ENCODE results near the gene TSEN54.

Gene TSEN54

DNA sequence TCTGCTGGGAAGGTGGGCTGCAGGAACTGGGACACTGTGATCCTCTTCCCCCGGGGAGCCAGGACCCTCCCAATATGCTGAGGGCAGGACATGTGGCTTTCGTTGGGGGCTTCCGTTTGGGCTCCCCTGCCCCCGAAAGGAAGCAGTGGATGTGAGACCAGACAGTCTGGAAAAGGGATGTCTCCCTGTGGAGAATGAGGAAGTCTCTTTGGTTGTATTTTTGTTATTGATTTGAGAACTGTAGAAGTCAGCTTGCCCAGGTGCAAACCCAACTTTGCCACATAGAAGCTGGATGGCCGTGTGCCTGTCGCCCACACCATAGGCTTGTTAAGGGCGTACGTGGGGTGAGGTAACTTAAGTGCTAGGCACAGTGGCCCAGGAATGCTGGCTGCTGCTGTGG, 27.9 kb downstream of the TSEN54 start:
- no peak overlapping the region for H3K4me2 ChIP-seq (ENCODE audit: low read depth, low read length)
- H3K27ac ChIP-seq (ENCODE audit: low read length) = no peak overlapping the region
- H3K27me3 ChIP-seq (replicated peaks; ENCODE audit: insufficient read depth, low read length) = no peaks in the 10 kb centered on the region
- no peaks in the 10 kb centered on the region for H3K4me1 ChIP-seq (ENCODE audit: low read length)
- H3K79me2 ChIP-seq (ENCODE audit: low read length) = no peaks in the 10 kb centered on the region
- no peaks in the 10 kb centered on the region for H4K20me1 ChIP-seq (ENCODE audit: insufficient read depth, low read length)
- no peak for DNase-seq
- TF ChIP-seq EZH2 (optimal IDR thresholded peaks at IDR 0.05; ENCODE audit: low read depth, low read length) (no peak), EZH2phosphoT487 (IDR thresholded peaks at IDR 0.05; ENCODE audit: low read length) (no peak)
- TF ChIP-seq, protein P1, sequence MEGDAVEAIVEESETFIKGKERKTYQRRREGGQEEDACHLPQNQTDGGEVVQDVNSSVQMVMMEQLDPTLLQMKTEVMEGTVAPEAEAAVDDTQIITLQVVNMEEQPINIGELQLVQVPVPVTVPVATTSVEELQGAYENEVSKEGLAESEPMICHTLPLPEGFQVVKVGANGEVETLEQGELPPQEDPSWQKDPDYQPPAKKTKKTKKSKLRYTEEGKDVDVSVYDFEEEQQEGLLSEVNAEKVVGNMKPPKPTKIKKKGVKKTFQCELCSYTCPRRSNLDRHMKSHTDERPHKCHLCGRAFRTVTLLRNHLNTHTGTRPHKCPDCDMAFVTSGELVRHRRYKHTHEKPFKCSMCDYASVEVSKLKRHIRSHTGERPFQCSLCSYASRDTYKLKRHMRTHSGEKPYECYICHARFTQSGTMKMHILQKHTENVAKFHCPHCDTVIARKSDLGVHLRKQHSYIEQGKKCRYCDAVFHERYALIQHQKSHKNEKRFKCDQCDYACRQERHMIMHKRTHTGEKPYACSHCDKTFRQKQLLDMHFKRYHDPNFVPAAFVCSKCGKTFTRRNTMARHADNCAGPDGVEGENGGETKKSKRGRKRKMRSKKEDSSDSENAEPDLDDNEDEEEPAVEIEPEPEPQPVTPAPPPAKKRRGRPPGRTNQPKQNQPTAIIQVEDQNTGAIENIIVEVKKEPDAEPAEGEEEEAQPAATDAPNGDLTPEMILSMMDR (IDR thresholded peaks at IDR 0.05; ENCODE audit: low read length) = no peak
- H3K9ac ChIP-seq (ENCODE audit: low read length) = no peak overlapping the region
- H2AFZ ChIP-seq (ENCODE audit: low read length) = no peak overlapping the region
- no peaks in the 10 kb centered on the region for H3K36me3 ChIP-seq (replicated peaks; ENCODE audit: insufficient read depth, low read length)
- H3K9me2 ChIP-seq (replicated peaks; ENCODE audit: insufficient read depth, low read length) = no peaks in the 10 kb centered on the region
- H3K9me3 ChIP-seq (replicated peaks; ENCODE audit: insufficient read depth, low read length) = no peaks in the 10 kb centered on the region
- no peaks in the 10 kb centered on the region for H3F3A ChIP-seq (ENCODE audit: insufficient read depth, low read length)
- H3K4me3 ChIP-seq (ENCODE audit: low read length) = no peak overlapping the region

DNA sequence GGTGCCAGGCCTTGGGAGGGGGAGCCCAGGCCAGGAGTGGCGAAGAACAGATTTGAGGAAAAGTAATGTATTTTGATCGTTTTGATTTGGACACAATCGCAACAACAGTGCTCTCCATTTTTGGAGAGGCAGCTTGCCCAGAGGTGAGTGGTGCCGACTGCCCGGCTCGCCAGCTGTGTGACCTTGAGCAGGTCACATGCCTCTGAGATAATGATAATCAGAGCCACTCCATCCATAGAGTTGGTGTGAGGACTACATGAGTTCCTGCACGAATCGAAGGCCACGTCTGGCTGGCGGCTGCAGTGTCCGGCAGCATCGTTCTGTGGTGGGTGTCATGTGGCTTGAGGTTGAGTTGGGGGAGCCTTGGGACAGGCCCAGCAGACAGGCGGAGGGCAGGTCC, 29.9 kb downstream of the TSEN54 start:
- Histone ChIP-seq H2AFZ (ENCODE audit: low read length) (no peak overlapping the region), H4K20me1 (ENCODE audit: insufficient read depth, low read length) (no peaks in the 10 kb centered on the region), H3F3A (ENCODE audit: insufficient read depth, low read length) (no peaks in the 10 kb centered on the region), H3K9me2 (replicated peaks; ENCODE audit: insufficient read depth, low read length) (no peaks in the 10 kb centered on the region), H3K79me2 (ENCODE audit: low read length) (no peaks in the 10 kb centered on the region), H3K9me3 (replicated peaks; ENCODE audit: insufficient read depth, low read length) (no peaks in the 10 kb centered on the region), H3K27me3 (replicated peaks; ENCODE audit: insufficient read depth, low read length) (no peaks in the 10 kb centered on the region), H3K36me3 (replicated peaks; ENCODE audit: insufficient read depth, low read length) (no peaks in the 10 kb centered on the region), H3K4me3 (ENCODE audit: low read length) (no peak overlapping the region), H3K27ac (ENCODE audit: low read length) (no peak overlapping the region), H3K4me2 (ENCODE audit: low read depth, low read length) (no peak overlapping the region), H3K4me1 (ENCODE audit: low read length) (no peaks in the 10 kb centered on the region), H3K9ac (ENCODE audit: low read length) (no peak overlapping the region)
- DNase-seq = no peak
- TF ChIP-seq EZH2phosphoT487 (IDR thresholded peaks at IDR 0.05; ENCODE audit: low read length) (no peak), EZH2 (optimal IDR thresholded peaks at IDR 0.05; ENCODE audit: low read depth, low read length) (no peak)
- TF ChIP-seq, protein P1 (IDR thresholded peaks at IDR 0.05; ENCODE audit: low read length) = no peak

DNA sequence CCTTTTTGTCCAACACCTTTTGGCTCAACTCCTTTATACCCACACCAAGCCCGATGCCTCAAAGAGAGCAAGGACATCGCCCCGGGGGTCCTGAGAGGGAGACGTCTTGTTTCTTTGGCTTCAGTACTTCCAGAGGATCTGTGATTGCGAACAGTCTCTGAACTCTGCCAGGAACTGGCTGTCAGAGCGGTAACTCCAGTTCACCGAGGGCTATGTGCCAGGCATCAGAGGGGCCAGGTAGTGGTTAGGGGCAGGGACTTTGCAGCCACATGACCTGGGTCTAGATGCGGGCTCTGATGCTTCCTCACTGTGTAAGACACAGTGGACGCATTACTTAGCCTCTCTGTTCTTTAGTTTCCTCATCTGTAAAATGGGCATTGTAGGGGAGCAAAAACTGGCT, 30.8 kb downstream of the TSEN54 start:
- H3K4me1 ChIP-seq (ENCODE audit: low read length) = no peaks in the 10 kb centered on the region
- H3K4me2 ChIP-seq (ENCODE audit: low read depth, low read length) = no peak overlapping the region
- no peaks in the 10 kb centered on the region for H3K9me3 ChIP-seq (replicated peaks; ENCODE audit: insufficient read depth, low read length)
- no peaks in the 10 kb centered on the region for H3K36me3 ChIP-seq (replicated peaks; ENCODE audit: insufficient read depth, low read length)
- no peak overlapping the region for H2AFZ ChIP-seq (ENCODE audit: low read length)
- H3K9ac ChIP-seq (ENCODE audit: low read length) = no peak overlapping the region
- H3K4me3 ChIP-seq (ENCODE audit: low read length) = no peak overlapping the region
- no peak overlapping the region for H3K27ac ChIP-seq (ENCODE audit: low read length)
- no peaks in the 10 kb centered on the region for H3F3A ChIP-seq (ENCODE audit: insufficient read depth, low read length)
- DNase-seq = no peak
- H3K27me3 ChIP-seq (replicated peaks; ENCODE audit: insufficient read depth, low read length) = no peaks in the 10 kb centered on the region
- no peaks in the 10 kb centered on the region for H3K79me2 ChIP-seq (ENCODE audit: low read length)
- TF ChIP-seq EZH2phosphoT487 (IDR thresholded peaks at IDR 0.05; ENCODE audit: low read length) (no peak), EZH2 (optimal IDR thresholded peaks at IDR 0.05; ENCODE audit: low read depth, low read length) (no peak)
- TF ChIP-seq, protein P1 (IDR thresholded peaks at IDR 0.05; ENCODE audit: low read length) = no peak
- no peaks in the 10 kb centered on the region for H4K20me1 ChIP-seq (ENCODE audit: insufficient read depth, low read length)
- no peaks in the 10 kb centered on the region for H3K9me2 ChIP-seq (replicated peaks; ENCODE audit: insufficient read depth, low read length)

Data from MM.1S (cell line).